HG03196 (cell line): Measurements from ENCODE around the gene NUP93.
"Not testable (repeated sequence)": the region's sequence is repeated elsewhere in the genome, so short reads cannot be mapped to it uniquely, and the experiment has no call there.

ENCODE experiments used
- ATAC-seq: cut with Tn5 transposase; IDR thresholded peaks from one replicate; pipeline ENCODE4 v1.9.1; 2021; ENCODE audit not compliant: unreplicated experiment

Gene NUP93

DNA sequence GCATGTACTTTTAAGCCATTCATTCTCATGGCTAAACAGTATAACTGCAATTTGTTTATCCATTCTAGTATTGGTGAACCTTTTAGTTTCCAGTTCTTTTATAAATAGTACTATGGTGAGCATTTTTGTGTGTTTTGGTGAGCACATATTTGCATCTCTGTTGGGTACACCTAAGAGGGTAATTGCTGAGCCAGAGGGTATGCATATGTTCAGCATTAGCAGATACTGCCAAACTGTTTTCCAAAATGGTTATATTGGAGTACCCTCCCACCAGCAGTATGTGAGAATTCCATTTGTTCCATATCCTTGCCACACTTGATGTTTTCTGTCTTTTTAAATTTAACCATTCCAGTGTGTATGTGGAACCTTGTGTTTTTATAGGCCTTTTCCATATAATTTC lies 81.0 kb downstream of the NUP93 start:
- no peak for ATAC-seq

DNA sequence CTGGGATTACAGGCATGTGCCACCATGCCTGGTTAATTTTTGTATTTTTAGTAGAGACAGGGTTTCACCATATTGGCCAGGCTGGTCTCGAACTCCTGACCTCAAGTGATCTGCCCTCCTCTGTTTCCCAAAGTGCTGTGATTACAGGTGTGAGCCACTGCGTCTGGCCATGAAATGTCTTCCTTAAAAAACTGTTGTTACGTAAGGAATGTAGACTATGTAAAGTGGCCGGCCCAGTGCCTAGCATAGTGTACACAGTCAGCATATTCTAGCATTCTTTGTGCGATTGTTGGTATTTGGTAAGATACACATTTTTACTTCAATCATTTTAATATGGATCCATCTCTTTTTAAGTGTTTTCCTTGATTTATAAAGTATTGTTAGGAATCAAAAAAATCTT lies 81.7 kb downstream of the NUP93 start:
- not testable (repeated sequence) for ATAC-seq

DNA sequence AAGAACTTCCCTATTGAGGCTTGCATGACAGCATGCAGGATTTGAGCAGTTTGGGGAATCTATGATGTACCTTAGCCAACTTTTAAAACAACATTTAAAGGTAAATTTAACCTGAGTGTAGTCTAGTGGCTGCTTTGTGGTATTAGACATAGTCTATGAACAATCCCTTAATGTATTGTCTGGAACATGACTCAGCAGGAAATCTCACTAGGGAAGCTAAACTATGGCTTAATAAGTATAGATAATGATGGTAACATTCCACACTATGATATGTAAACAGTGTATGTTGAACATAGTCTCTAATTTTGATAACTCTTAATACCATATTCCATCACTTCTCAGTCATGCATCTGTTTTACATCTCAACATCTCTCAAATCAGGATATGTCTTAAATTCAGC lies 83.0 kb downstream of the NUP93 start:
- no peak for ATAC-seq

DNA sequence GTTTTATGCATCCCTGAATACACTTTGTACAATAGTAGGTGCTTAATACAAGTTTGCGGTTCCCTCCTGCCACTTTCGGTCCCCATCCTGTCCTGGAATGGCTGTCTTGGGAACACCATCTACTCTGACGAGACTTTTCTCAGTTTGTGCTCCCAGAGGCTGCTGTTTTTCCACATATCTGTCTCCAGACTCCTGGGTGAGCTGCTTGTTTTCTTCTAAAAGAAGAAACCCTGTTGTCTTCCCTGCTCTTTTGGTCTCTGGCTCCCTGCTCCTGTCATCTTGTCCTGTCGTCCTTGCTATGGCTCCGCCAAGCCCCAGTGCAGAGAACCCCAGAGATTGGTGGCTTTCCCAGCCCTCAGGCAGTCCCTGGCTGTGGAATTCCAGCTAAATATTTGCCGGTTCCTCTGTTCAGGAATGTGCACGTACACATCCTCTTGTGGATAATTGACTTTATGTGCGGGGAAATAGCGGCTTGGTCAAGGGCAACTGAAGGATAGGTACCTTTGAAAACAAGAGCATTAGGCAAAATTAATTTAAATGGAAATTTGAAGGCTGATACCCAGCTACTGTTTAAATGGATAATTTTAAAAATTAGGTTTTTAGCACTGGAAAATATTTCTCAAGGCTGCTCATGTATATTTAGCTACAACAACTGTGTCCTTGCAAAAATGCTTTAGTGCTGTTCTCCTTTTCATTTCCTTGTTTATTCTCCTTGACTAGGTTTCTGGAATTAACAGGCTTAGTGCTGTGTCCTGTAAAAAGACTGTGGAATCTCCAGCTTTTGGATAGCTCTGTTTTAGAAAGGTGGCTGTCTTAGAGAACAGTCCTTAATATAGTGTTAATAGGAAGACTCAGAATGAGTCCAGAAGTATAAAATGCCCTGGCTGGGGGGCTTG lies 84.9 kb downstream of the NUP93 start:
- no peak for ATAC-seq

DNA sequence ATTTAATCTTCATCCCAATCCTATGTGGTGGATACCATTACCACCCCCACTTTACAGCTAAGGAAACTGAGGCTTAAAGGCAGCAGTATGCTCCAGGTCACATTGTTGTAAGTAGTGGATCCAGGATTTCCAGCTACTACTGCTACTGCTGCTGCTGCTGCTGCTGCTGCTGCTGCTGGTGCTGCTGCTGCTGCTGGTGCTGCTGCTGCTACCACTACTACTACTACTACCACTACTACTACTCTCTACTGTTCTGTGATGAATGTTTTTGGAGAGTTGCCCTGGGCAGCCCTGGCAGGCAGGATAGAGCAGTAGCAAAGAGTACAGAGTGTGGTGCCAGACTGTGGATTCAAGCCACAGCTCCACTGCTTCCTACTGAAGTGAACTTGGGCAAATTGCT lies 85.8 kb downstream of the NUP93 start:
- ATAC-seq = no peak

DNA sequence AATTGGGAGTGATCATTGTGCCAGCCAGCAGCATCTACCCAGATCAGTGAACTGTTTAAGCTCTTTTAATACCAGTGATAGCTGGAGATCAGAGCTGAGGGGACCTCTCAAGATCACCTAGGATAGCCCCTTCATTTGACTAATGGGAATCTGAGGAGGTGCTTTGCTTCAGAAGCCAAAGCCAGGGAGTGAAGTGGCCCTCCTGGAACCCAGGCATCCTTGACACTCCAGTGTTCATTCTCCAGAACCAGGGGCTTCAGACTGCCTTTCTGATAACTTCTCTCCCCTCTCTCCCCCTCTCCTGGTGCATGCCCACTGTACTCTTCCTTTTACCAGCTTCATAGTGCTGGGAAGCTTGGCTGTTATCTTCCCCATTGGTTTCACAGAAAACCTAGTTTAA lies 87.1 kb downstream of the NUP93 start:
- ATAC-seq = no peak

DNA sequence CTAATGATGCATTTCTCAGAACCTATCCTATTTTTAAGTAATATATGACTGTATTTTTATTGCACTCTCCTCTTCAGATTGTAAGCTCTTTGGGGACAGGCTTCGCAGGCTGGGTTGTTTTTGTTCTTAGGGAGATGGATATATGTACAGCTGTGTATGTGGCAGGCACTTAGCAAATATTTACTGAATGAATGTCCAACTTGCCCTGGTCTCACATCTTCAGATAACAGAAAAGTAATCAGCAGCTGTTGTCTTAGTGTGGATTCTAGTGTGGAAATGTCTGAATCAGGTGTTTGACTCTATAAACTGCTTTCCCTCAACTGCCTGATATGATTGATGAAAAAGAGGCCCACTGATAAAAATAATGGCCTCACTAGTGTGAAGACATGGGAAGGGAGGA lies 88.0 kb downstream of the NUP93 start:
- no peak for ATAC-seq

DNA sequence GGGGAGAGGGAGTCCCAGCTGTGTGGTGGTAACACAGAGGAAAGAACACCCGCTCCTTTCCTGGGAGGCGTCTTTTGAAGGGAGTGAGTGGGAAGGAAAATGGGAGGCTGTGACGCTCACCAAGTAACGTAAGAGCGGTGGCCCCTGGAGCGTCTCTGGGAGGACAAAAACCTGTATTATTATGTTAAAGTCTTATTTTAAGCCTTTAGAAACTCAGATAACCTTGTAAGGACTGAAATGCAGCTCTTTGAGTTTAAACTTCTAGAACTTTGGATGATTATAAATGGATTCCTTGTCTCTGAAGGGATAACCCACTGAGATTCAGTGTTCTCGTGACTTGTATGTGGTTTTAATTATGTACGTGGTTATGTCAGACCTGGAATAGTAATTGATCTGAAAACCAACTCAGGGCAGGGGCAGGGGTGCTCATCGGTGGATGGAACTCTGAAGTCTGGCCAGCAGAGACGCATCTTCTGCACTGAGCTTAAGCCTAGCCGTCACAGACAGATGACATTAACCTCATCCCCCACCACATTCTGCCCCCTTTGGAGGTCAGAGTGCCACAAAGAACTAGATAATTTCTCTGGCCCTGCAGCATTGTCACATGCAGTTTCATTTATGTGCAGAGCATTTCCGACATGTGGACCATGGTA lies 93.3 kb downstream of the NUP93 start:
- ATAC-seq = no peak

DNA sequence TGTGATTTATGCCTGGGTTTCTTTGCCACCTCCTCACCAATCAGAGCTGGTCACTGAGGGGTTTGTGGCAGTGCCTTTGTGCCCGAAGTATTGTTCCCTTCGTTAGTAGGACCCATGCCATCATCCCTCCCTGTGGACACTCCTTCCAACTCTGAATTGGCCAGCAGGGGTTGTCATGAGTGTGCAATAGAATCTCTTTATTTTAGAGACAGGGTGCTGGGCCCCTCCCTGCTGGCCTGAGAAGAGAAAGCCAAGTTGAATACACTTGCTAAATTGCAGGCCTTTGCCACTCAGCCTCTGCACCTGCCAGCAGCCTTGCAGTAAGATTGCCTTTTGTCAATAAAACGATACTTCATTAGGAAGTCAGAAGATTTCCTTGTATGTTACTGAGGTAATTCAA lies 94.4 kb downstream of the NUP93 start:
- ATAC-seq = no peak

DNA sequence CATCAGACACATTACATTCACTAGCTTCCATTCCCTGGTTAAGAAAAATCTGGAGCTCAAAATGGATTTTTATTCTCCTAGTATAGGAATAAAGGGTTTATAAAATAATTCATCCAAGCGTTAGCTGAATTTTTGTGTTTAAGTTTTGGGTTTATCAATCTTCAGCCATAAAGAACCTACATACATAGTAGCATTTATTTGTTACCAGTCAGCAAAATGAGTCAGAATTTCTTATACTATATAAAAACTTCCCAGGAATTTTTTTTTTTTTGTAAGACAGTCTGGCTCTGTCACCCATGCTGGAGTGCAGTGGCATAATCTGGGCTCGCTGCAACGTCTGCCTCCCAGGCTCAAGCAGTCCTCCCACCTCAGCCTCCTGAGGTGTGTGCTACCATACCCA lies 94.9 kb downstream of the NUP93 start:
- no peak for ATAC-seq

DNA sequence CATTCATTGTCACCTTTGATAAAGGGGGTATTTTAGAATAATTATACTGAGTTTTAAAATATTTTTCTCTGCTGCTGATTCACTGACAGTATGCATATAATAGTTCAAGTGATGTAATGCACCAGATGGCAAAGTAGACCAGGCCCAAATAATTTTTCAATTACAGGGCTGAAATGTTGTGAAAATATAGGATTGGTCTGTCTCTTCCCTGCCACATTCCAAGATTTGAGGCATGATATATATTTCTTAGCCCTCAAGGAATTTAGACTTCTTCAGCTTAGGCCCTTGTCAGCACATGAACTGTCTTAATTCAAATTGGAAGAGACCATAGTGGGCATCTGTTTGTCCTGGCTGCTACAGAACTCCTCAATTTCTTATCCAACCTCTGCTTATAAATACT lies 95.9 kb downstream of the NUP93 start:
- no peak for ATAC-seq

DNA sequence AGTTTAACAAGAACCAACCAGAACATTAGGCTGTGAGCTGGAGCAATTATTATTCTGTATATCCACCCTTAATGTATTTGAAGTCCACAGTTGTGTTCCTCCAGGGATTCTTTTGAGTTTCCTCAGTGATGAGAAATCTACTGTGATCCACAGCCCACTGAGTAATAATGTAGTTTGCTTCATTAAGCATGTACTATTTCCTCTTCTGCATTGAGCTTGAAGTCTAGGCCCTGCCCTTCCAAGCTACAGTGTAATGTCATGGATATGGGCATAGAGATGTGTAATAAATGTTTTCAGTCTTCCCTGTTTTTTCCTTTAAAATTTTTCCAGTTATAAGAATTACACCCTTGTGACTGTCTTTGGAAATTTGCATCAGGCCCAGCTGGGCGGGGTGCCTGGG lies 98.7 kb downstream of the NUP93 start:
- no peak for ATAC-seq

DNA sequence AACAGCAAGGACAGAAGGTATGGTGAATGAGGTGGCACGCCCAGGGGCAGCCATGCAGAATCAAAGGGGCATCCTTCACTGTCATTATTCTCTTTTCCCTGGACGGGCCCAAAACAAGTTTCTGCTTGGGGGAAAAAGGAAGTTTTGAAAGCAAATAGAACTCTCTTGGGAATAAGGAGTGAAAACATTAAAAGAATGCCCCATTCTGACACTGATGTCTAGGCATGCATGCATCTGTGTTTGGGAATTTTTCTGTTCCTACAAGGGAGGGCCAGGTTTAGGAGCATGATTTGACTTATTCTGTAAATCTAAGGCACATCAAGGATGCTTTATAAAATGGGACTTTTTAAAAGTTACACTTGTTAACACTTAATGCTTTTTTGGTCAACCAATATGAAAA lies 100.7 kb downstream of the NUP93 start:
- ATAC-seq = no peak

DNA sequence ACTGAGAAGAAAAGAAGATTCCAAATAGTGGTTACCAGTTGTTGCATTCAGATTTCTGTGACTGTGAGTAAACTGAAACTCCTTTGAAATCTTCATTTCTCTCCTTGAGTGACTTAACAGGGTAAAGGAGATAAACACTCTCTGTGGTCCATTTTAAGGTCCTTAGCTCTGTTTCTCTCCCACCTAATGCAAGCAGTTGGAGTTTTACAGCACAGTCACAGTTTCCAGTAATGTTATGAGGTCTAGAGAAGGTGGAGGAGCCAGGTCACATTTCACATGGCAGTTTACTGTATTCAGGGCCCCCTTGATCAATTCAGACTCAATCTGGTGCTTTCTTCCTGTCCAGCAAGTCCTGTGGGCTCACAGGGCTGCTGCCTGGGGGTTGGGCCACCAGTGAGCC lies 102.8 kb downstream of the NUP93 start:
- no peak for ATAC-seq

DNA sequence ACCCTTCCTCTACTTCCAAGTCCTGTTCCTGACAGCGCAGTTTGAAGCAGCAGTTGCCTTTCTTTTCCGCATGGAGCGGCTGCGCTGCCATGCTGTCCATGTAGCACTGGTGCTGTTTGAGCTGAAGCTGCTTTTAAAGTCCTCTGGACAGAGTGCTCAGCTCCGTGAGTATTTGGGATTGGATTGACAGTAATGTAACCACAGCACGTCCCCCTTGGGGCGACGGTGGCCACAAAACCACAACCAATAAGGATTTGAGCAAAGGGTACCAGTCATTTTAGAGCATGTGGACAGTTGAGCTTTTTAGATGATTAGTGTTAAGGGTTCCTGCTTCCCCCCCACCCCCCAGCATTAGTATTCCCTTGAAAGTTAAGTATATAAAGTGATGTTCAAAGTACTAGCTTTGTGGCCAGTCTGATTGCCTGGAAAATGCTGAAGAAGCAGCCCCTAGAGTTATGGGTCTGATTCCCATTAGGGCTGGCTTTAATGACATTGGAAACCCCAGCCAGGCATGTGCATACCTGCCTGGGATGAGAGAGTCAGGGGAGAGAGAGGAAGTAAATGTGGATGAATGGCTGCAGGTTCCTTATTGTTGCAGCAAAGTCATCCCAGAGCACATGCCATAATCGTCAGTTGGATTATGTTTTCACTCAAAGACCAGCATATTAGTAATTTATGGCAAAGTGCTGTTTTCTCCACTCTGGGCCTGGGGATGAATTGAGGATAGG lies 103.5 kb downstream of the NUP93 start:
- no peak for ATAC-seq

DNA sequence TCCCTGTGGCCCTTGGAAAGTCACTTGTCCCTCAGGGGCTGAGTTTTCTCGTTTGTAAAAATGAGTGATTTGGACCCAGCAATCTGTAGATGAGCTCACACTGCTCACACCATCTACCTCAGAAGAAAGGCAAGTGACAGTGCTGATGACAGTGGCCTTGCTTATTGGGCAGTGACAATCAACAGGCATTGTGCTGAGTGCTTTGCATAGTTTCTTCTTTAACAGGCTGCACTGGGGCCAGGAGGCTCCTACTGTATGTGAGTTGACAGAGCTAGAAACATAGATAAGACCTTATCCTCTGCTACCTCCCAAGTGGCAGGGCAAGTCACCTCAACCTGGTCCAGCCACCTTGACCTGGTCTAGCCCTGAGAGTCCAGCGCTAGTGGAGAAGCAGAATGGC lies 105.4 kb downstream of the NUP93 start:
- ATAC-seq = no peak

DNA sequence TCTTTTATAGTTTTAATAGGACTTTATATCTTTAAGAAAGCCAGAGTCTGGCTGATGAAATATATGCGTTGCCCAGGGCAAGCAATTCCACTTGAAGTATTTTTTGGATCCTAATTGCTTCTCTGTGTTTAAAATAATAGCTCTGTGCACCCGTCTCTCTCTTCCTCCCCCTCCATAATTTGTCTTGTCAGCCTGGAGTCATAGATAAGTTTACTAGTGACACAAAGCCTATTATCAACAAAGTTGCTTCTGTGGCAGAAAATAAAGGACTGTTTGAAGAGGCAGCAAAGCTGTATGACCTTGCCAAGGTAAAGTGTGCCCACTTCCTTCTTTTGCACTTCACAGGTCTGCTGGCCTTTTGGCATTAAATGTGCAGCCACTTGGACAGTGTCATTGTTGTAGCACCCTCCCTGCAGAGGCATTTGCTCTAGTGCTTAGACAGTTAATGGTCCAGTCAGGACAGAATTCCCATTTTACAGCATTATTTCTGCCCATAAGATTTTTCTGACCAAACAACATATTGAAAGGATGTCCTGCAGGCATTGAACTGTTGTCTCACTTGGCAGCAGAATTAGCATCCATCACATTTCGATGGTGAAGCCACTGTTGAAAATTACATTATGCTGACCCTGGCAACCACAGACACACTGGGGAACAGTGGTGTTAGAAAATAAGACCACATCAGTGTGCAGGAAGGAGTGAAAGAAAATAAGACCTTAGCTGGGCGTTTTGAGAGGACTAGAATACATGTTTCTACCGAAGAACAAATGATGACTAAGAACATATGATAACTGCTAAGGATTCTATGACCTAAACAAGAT lies 106.7 kb downstream of the NUP93 start:
- no peak for ATAC-seq

DNA sequence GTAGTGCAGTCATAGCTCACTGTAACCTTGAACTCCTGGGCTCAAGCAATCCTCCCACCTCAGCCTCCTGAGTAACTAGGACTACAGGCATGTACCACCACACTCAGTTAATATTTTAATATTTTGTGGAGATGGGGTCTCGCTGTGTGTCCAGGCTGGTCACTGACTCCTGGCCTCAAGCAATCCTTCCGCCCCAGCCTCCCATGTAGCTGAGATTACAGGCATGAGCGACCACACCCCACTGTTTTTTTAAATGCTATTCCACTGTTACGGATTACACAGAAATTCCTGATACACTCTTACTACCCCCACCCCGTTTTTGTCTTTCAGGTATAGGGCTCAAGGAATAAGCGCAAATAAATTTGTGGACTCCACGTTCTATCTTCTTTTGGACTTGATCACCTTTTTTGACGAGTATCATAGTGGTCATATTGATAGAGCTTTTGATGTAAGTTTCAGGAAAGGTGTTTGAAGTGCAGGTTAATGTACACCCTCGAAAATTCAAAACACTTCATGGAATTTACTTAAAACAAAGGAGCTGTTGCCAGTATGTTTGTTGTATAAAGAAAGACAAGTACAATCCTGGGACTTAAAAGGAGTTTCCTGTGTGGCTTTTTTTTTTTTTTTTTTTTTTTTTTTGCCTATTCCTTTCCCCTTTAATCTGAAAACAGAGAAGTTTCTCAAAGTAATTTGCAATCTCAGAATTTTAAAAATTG lies 108.9 kb downstream of the NUP93 start:
- no peak for ATAC-seq

DNA sequence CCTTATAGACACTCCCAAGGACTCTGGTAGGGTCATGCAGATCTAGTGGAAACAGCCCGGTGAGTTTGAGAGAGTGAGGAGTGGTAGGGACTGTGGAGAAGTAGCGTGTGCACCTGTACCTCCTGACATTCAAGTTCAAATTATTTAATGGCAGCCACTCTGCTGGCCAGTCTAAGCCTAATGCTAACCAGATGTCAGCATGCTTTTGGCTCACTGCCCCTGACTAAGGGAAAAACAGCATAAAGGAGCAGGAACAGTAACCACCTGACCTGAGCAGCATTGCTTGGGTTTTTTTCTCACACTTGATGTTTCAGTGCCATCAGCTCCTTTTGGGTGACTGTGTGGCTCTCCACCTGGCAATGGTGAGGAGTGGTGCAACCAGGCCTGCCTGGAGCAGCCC lies 111.3 kb downstream of the NUP93 start:
- no peak for ATAC-seq

DNA sequence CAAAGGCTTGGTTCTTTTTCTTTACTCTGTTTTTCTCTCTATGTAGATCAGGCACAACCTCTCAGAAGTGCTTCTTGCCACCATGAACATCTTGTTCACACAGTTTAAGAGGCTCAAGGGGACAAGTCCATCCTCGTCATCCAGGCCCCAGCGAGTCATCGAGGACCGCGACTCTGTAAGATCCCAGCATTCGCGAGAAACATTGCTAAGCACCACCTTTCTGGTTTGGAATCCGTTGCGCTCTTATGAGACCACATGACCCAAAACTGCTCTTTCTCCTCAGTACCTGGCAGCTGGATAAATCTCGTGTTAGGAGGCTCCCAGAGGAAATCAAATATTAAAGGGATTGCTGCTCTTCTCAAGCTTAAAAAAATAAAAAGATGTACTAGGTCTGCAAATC lies 111.7 kb downstream of the NUP93 start:
- no peak for ATAC-seq

DNA sequence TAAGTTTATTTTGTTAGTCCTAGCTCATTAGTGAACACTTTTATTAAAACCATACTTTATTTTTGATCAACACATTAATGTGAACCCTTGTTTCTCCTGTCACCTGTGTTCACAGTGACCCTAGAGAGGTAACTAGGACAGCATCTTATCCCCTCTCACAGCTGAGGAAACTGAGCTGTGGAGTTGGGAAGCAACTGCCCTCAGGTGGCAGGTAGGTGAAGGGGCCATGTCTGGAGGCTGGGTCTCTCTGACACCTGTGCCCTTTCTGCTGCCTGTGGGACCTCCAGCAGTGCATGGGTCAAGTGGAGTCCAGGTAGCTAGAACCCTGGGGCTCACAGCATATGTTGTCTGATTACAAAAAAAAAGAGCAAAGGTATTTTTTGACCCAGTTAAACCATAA lies 112.2 kb downstream of the NUP93 start:
- no peak for ATAC-seq
